Type B pancreatic cell (in vitro differentiated cells): ENCODE data around the gene MAP2K5. TPM values are rescaled to one million over a fixed set of nuclear protein-coding genes. Genes with fewer than 3 reads are reported as not detected.

Source experiments
- DNase-seq: peaks from one replicate; pipeline ENCODE4 v3.0.0; 2021; ENCODE audit warnings: mixed read lengths; ENCODE audit not compliant: unreplicated experiment; ENCODE audit errors: extremely low spot score
- H3K27ac Mint-ChIP-seq: 2 replicates; pipeline ENCODE4 v1.8.0; 2021; ENCODE audit warnings: mild to moderate bottlenecking, mixed read lengths
- H3K27me3 Mint-ChIP-seq: 2 replicates; pipeline ENCODE4 v1.8.0; 2021; ENCODE audit warnings: mixed read lengths
- H3K36me3 Mint-ChIP-seq: 2 replicates; pipeline ENCODE4 v1.8.0; 2021; ENCODE audit warnings: mixed read lengths
- H3K4me1 Mint-ChIP-seq: one replicate; pipeline ENCODE4 v1.8.0; 2021; ENCODE audit warnings: mixed read lengths; ENCODE audit not compliant: unreplicated experiment
- H3K4me3 Mint-ChIP-seq: 2 replicates; pipeline ENCODE4 v1.8.0; 2021; ENCODE audit warnings: mild to moderate bottlenecking, mixed read lengths
- H3K9me3 Mint-ChIP-seq: 2 replicates; pipeline ENCODE4 v1.8.0; 2021; ENCODE audit warnings: mixed read lengths
- total RNA-seq: library from RNA; stranded (reverse); gene quantifications from 2 replicates; pipeline ENCODE4 v1.2.1, GENCODE V29; 2021; ENCODE audit warnings: low replicate concordance
- TF ChIP-seq, protein P1 (sequence below): fragments of 200-600 bp; sonication (generic); conservative IDR thresholded peaks from 2 replicates; pipeline ENCODE4 v1.5.0; 2021; ENCODE audit warnings: antibody characterized with exemption, mild to moderate bottlenecking

The MAP2K5 gene
- total RNA-seq, 1 donor from 2014 or later = 21.8 TPM

- no peak overlapping the region for H3K4me3 Mint-ChIP-seq
- no peak for DNase-seq
- H3K36me3 Mint-ChIP-seq = peaks cover 4% of the 10 kb centered on the region
- H3K27me3 Mint-ChIP-seq = peaks cover 21% of the 10 kb centered on the region
- no peaks in the 10 kb centered on the region for H3K9me3 Mint-ChIP-seq
- H3K27ac Mint-ChIP-seq = no peak overlapping the region
- TF ChIP-seq, protein P1, sequence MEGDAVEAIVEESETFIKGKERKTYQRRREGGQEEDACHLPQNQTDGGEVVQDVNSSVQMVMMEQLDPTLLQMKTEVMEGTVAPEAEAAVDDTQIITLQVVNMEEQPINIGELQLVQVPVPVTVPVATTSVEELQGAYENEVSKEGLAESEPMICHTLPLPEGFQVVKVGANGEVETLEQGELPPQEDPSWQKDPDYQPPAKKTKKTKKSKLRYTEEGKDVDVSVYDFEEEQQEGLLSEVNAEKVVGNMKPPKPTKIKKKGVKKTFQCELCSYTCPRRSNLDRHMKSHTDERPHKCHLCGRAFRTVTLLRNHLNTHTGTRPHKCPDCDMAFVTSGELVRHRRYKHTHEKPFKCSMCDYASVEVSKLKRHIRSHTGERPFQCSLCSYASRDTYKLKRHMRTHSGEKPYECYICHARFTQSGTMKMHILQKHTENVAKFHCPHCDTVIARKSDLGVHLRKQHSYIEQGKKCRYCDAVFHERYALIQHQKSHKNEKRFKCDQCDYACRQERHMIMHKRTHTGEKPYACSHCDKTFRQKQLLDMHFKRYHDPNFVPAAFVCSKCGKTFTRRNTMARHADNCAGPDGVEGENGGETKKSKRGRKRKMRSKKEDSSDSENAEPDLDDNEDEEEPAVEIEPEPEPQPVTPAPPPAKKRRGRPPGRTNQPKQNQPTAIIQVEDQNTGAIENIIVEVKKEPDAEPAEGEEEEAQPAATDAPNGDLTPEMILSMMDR = no peak
- H3K4me1 Mint-ChIP-seq = peaks cover 10% of the 10 kb centered on the region
Measured at GRCh38 chr15:67809441-67809840, 266.9 kb downstream of the MAP2K5 start.

- TF ChIP-seq, protein P1 = no peak
- Mint-ChIP-seq H3K4me1 (peaks cover 10% of the 10 kb centered on the region), H3K9me3 (no peaks in the 10 kb centered on the region), H3K4me3 (no peak overlapping the region), H3K27ac (no peak overlapping the region), H3K27me3 (peaks cover 21% of the 10 kb centered on the region), H3K36me3 (peaks cover 4% of the 10 kb centered on the region)
- DNase-seq = no peak
Measured at GRCh38 chr15:67809866-67810265, 267.4 kb downstream of the MAP2K5 start.

- TF ChIP-seq, protein P1 = no peak
- Mint-ChIP-seq H3K27ac (no peak overlapping the region), H3K4me3 (no peak overlapping the region), H3K9me3 (peaks cover 5% of the 10 kb centered on the region), H3K27me3 (peaks cover 39% of the 10 kb centered on the region), H3K36me3 (peaks cover 4% of the 10 kb centered on the region), H3K4me1 (peaks cover 10% of the 10 kb centered on the region)
- DNase-seq = no peak
Measured at GRCh38 chr15:67812241-67812644, 269.7 kb downstream of the MAP2K5 start.

GRCh38 chr15:67813104-67813634 lies 270.7 kb downstream of the MAP2K5 start:
- H3K27ac Mint-ChIP-seq = no peak overlapping the region
- H3K36me3 Mint-ChIP-seq = no peaks in the 10 kb centered on the region
- H3K4me1 Mint-ChIP-seq = peaks cover 10% of the 10 kb centered on the region
- peaks cover 49% of the 10 kb centered on the region for H3K27me3 Mint-ChIP-seq
- H3K9me3 Mint-ChIP-seq = peaks cover 5% of the 10 kb centered on the region
- H3K4me3 Mint-ChIP-seq = no peak overlapping the region
- no peak for DNase-seq
- TF ChIP-seq, protein P1 = no peak

GRCh38 chr15:67815036-67815592 lies 272.6 kb downstream of the MAP2K5 start:
- Mint-ChIP-seq H3K27ac (no peak overlapping the region), H3K27me3 (peaks cover 66% of the 10 kb centered on the region), H3K4me1 (peaks cover 10% of the 10 kb centered on the region), H3K4me3 (no peak overlapping the region), H3K36me3 (no peaks in the 10 kb centered on the region), H3K9me3 (peaks cover 5% of the 10 kb centered on the region)
- DNase-seq = no peak
- TF ChIP-seq, protein P1 = no peak
